K562 (cell line): ENCODE measurements around the gene ENTREP3.

Experiments used
- CTCF ChIP-seq, 3 experiments: IDR thresholded peaks in 2 of 3; conservative IDR thresholded peaks in 1 of 3; 2 replicates each; pipeline ENCODE4 v1.5.1; 2011 to 2012; ENCODE audit warnings: low read length in 3 of 3, mild to moderate bottlenecking in 3 of 3, control low read depth in 2 of 3, improper control_type of control experiment in 1 of 3, inconsistent platforms in 1 of 3, low read depth in 1 of 3, mixed read lengths in 1 of 3, moderate library complexity in 1 of 3; ENCODE audit not compliant: insufficient read depth in 2 of 3
- FOXA3 ChIP-seq, 2 experiments: fragments of 450-650 bp in 1 of 2; sonication (generic) in 1 of 2; formaldehyde crosslinking; IDR thresholded peaks in 1 of 2; conservative IDR thresholded peaks in 1 of 2; 2 replicates each; pipeline versions ENCODE4 v1.4.0 to v1.8.0; 2020 to 2022; ENCODE audit warnings: mild to moderate bottlenecking in 2 of 2, missing genetic modification reagents in 1 of 2
- ZBTB40 ChIP-seq, 2 experiments: fragments of 450-650 bp in 1 of 2; sonication (generic) in 1 of 2; formaldehyde crosslinking in 1 of 2; IDR thresholded peaks; 2 replicates each; pipeline versions ENCODE4 v1.7.1 to v1.9.0; 2016 to 2022; ENCODE audit warnings: inconsistent platforms in 1 of 2, mild to moderate bottlenecking in 1 of 2, missing genetic modification reagents in 1 of 2

GRCh38 chr1:155267373-155267772 is 12.1 kb upstream of the ENTREP3 start:
- no peak for TF ChIP-seq FOXA3 (CRISPR knock-in tag; conservative IDR thresholded peaks at IDR 0.05 in 1 of 2, IDR thresholded peaks at IDR 0.05 in 1 of 2)
- no peak for TF ChIP-seq CTCF (IDR thresholded peaks at IDR 0.05 in 2 of 3, conservative IDR thresholded peaks at IDR 0.05 in 1 of 3; ENCODE audit: insufficient read depth in 2 of 3, low read depth in 1 of 3, low read length in 3 of 3)
- TF ChIP-seq ZBTB40 (IDR thresholded peaks at IDR 0.05) = no peak
- no peak for TF ChIP-seq ZBTB40 (CRISPR knock-in tag; IDR thresholded peaks at IDR 0.05)
